WTC11 (cell line): ENCODE results near the gene ADGRL3. TPM values are rescaled to one million over a fixed set of nuclear protein-coding genes. Genes with fewer than 3 reads are reported as not detected.

Source experiments
- ATAC-seq: fragments of 200-7000 bp; cut with Tn5 transposase; 2 replicates; pipeline ENCODE4 v1.10.0; 2021; ENCODE audit warnings: mild to moderate bottlenecking, moderate library complexity
- CTCF ChIA-PET: fragments of 300-600 bp; sonication (Branson Sonifier 250); formaldehyde crosslinking; loops from one replicate; lab custom pipeline; 2021; ENCODE audit warnings: antibody characterized with exemption; lab: Charles Lee
- POLR2A ChIA-PET: fragments of 350-600 bp; sonication (Branson Sonifier 250); formaldehyde crosslinking; loops from one replicate; lab custom pipeline; 2021; ENCODE audit warnings: antibody characterized with exemption; lab: Charles Lee
- DNase-seq: peaks from one replicate; pipeline ENCODE4 v3.0.0; 2021; ENCODE audit warnings: low spot score
- H3K27ac Mint-ChIP-seq: 2 replicates; pipeline ENCODE4 v1.8.0; 2021; ENCODE audit warnings: mixed read lengths
- H3K27me3 Mint-ChIP-seq: 2 replicates; pipeline ENCODE4 v1.8.0; 2021; ENCODE audit warnings: low read depth, mild to moderate bottlenecking, moderate library complexity, mixed read lengths
- H3K36me3 Mint-ChIP-seq: 2 replicates; pipeline ENCODE4 v1.8.0; 2021; ENCODE audit warnings: mixed read lengths
- H3K4me1 Mint-ChIP-seq: 2 replicates; pipeline ENCODE4 v1.8.0; 2022; ENCODE audit warnings: mixed read lengths
- H3K4me3 Mint-ChIP-seq: 2 replicates; pipeline ENCODE4 v1.8.0; 2021; ENCODE audit warnings: mild to moderate bottlenecking, moderate library complexity, mixed read lengths
- H3K9me3 Mint-ChIP-seq: 2 replicates; pipeline ENCODE4 v1.8.0; 2021; ENCODE audit warnings: mixed read lengths
- ATF1 ChIP-seq: sonication (generic); formaldehyde crosslinking; IDR thresholded peaks from 2 replicates; pipeline ENCODE4 v1.8.1; 2023; ENCODE audit warnings: mild to moderate bottlenecking, moderate library complexity, missing genetic modification reagents
- ATF6 ChIP-seq: sonication (generic); formaldehyde crosslinking; IDR thresholded peaks from 2 replicates; pipeline ENCODE4 v1.8.1; 2023; ENCODE audit warnings: mild to moderate bottlenecking, missing genetic modification reagents
- CBFB ChIP-seq: sonication (generic); formaldehyde crosslinking; IDR thresholded peaks from 2 replicates; pipeline ENCODE4 v1.8.1; 2022; ENCODE audit warnings: mild to moderate bottlenecking, low read depth, missing genetic modification reagents
- ERG ChIP-seq: fragments of 250-450 bp; sonication (Bioruptor Pico); IDR thresholded peaks from 2 replicates; pipeline ENCODE4 v1.8.0; 2021; ENCODE audit warnings: mild to moderate bottlenecking
- ESRRA ChIP-seq: sonication (generic); formaldehyde crosslinking; IDR thresholded peaks from 2 replicates; pipeline ENCODE4 v1.8.1; 2022; ENCODE audit warnings: mild to moderate bottlenecking, missing genetic modification reagents, borderline replicate concordance
- ETV6 ChIP-seq: sonication (generic); formaldehyde crosslinking; IDR thresholded peaks from 2 replicates; pipeline ENCODE4 v1.8.1; 2022; ENCODE audit warnings: mild to moderate bottlenecking, missing genetic modification reagents
- FOXJ3 ChIP-seq: sonication (generic); formaldehyde crosslinking; IDR thresholded peaks from 2 replicates; pipeline ENCODE4 v1.9.0; 2021; ENCODE audit warnings: missing genetic modification reagents, mild to moderate bottlenecking, borderline replicate concordance
- FOXK1 ChIP-seq: sonication (generic); formaldehyde crosslinking; IDR thresholded peaks from 2 replicates; pipeline ENCODE4 v1.8.0; 2022; ENCODE audit warnings: mild to moderate bottlenecking, moderate library complexity, missing genetic modification reagents
- GABPB1 ChIP-seq: sonication (generic); formaldehyde crosslinking; IDR thresholded peaks from 2 replicates; pipeline ENCODE4 v1.8.1; 2023; ENCODE audit warnings: mild to moderate bottlenecking, missing genetic modification reagents
- KAT7 ChIP-seq: sonication (generic); formaldehyde crosslinking; IDR thresholded peaks from 2 replicates; pipeline ENCODE4 v1.8.1; 2023; ENCODE audit warnings: missing genetic modification reagents, mild to moderate bottlenecking, borderline replicate concordance
- NR2C2 ChIP-seq: sonication (generic); formaldehyde crosslinking; IDR thresholded peaks from 2 replicates; pipeline ENCODE4 v1.8.0; 2022; ENCODE audit warnings: mild to moderate bottlenecking, missing genetic modification reagents
- NR3C1 ChIP-seq: sonication (generic); formaldehyde crosslinking; conservative IDR thresholded peaks from 2 replicates; pipeline ENCODE4 v1.8.1; 2023; ENCODE audit warnings: low read depth, mild to moderate bottlenecking, missing genetic modification reagents
- SMAD3 ChIP-seq: sonication (generic); formaldehyde crosslinking; IDR thresholded peaks from 2 replicates; pipeline ENCODE4 v1.8.0; 2022; ENCODE audit warnings: missing genetic modification reagents, mild to moderate bottlenecking, borderline replicate concordance
- ZNF219 ChIP-seq: sonication (generic); formaldehyde crosslinking; IDR thresholded peaks from 2 replicates; pipeline ENCODE4 v1.8.0; 2023; ENCODE audit warnings: missing genetic modification reagents, mild to moderate bottlenecking, borderline replicate concordance
- ZNF232 ChIP-seq: sonication (generic); formaldehyde crosslinking; IDR thresholded peaks from 2 replicates; pipeline ENCODE4 v1.8.0; 2022; ENCODE audit warnings: mild to moderate bottlenecking, missing genetic modification reagents
- ZNF396 ChIP-seq: fragments of 250-450 bp; sonication (Bioruptor Pico); IDR thresholded peaks from 2 replicates; pipeline ENCODE4 v1.8.0; 2021; ENCODE audit warnings: mild to moderate bottlenecking, moderate library complexity, borderline replicate concordance
- ZNF416 ChIP-seq: fragments of 250-450 bp; sonication (Bioruptor Pico); IDR thresholded peaks from 2 replicates; pipeline ENCODE4 v1.9.0; 2021; ENCODE audit warnings: mild to moderate bottlenecking, inconsistent platforms
- ZNF425 ChIP-seq: fragments of 250-450 bp; sonication (Bioruptor Pico); conservative IDR thresholded peaks from 2 replicates; pipeline ENCODE4 v1.9.0; 2021; ENCODE audit warnings: mild to moderate bottlenecking
- ZNF532 ChIP-seq: fragments of 250-450 bp; sonication (Bioruptor Pico); IDR thresholded peaks from 2 replicates; pipeline ENCODE4 v1.9.0; 2021; ENCODE audit warnings: mild to moderate bottlenecking, borderline replicate concordance
- total RNA-seq: library from RNA; stranded (reverse); gene quantifications from 3 replicates; pipeline ENCODE4 v1.2.3, GENCODE V29; 2021

The ADGRL3 gene
- total RNA-seq, 1 experiment from 2014 or later = 8.7 TPM

- H3K27ac Mint-ChIP-seq = no peak overlapping the region
- peaks cover 34% of the 10 kb centered on the region for H3K4me1 Mint-ChIP-seq
- peaks cover 6% of the 10 kb centered on the region; the same call in 1 of the 2 replicates for H3K27me3 Mint-ChIP-seq
- no peak for DNase-seq
- TF ChIP-seq ZNF416 (CRISPR knock-in tag) = no peak
- TF ChIP-seq FOXJ3 (CRISPR knock-in tag) = no peak
- no peak for TF ChIP-seq FOXK1 (CRISPR knock-in tag)
- no peak for TF ChIP-seq GABPB1 (CRISPR knock-in tag)
- TF ChIP-seq ERG = no peak
- no peak for TF ChIP-seq ZNF232
- TF ChIP-seq, all 79 proteins: peak for 0
- ChIA-PET POLR2A (no interaction called here), CTCF (interaction anchor here (0.8 kb wide), 1 partner anchor 117 kb away, joined by 3 read pairs; no protein-coding TSS in a partner anchor)
- ATAC-seq = peak; percentile 59
- Mint-ChIP-seq H3K9me3 (no peaks in the 10 kb centered on the region), H3K36me3 (no peaks in the 10 kb centered on the region), H3K4me3 (no peak overlapping the region)
Measured at GRCh38 chr4:61866378-61867030, 666.4 kb downstream of the ADGRL3 start.

GRCh38 chr4:61872983-61873382 lies 672.9 kb downstream of the ADGRL3 start:
- peaks cover 17% of the 10 kb centered on the region for H3K4me1 Mint-ChIP-seq
- no peak for TF ChIP-seq FOXK1 (CRISPR knock-in tag)
- no peak for TF ChIP-seq ZNF396 (CRISPR knock-in tag)
- TF ChIP-seq ZNF219 = no peak
- TF ChIP-seq NR2C2 (CRISPR knock-in tag) = no peak
- no peak for TF ChIP-seq ZNF532 (CRISPR knock-in tag)
- TF ChIP-seq ATF1 (CRISPR knock-in tag) = no peak
- TF ChIP-seq CBFB (CRISPR knock-in tag) = no peak
- no peak for TF ChIP-seq ETV6 (CRISPR knock-in tag)
- no peak for TF ChIP-seq SMAD3 (CRISPR knock-in tag)
- TF ChIP-seq ESRRA (CRISPR knock-in tag) = no peak
- no peak for TF ChIP-seq ATF6 (CRISPR knock-in tag)
- TF ChIP-seq KAT7 = no peak
- no peak for TF ChIP-seq ZNF425 (CRISPR knock-in tag)
- no peak for TF ChIP-seq NR3C1 (CRISPR knock-in tag)
- no peaks in the 10 kb centered on the region for H3K36me3 Mint-ChIP-seq
- H3K27ac Mint-ChIP-seq = no peak overlapping the region
- H3K9me3 Mint-ChIP-seq = peaks cover 2% of the 10 kb centered on the region; the same call in 1 of the 2 replicates
- H3K4me3 Mint-ChIP-seq = no peak overlapping the region
- no peak for ATAC-seq
- CTCF ChIA-PET = no interaction called here
- POLR2A ChIA-PET = no interaction called here
- H3K27me3 Mint-ChIP-seq = no peaks in the 10 kb centered on the region
- DNase-seq = no peak
